A673 (cell line): Measurements from ENCODE around the gene GPC6. TPM values are rescaled to one million over a fixed set of nuclear protein-coding genes. Genes with fewer than 3 reads are reported as not detected.
"Not testable (repeated sequence)": the region's sequence is repeated elsewhere in the genome, so short reads cannot be mapped to it uniquely, and the experiment has no call there.

Experiments
- BruUV-seq: library from RNA; stranded (reverse); fragments of 400-500 nt; replicated peaks from 2 replicates; lab custom pipeline; 2021; lab: Mats Ljungman, UMichigan
- CTCF ChIA-PET: fragments of 300-600 bp; sonication (Branson Sonifier 250); formaldehyde crosslinking; loops from one replicate; lab custom pipeline; 2022; ENCODE audit warnings: antibody characterized with exemption; lab: Charles Lee
- POLR2A ChIA-PET: fragments of 300-600 bp; sonication (Branson Sonifier 250); formaldehyde crosslinking; loops from one replicate; lab custom pipeline; 2022; ENCODE audit warnings: antibody characterized with exemption; ENCODE audit not compliant: low non-redundant PET; lab: Charles Lee
- DNase-seq: peaks from one replicate; pipeline ENCODE4 v3.0.0-alpha.2; 2015; ENCODE audit warnings: low spot score
- H3K27ac ChIP-seq: fragments of 200-600 bp; sonication (generic); 2 replicates; pipeline ENCODE4 v1.5.1; 2016; ENCODE audit warnings: mixed run types, low read depth, mild to moderate bottlenecking, mixed read lengths, antibody characterized with exemption, low read length; ENCODE audit not compliant: poor library complexity, severe bottlenecking
- H3K27me3 ChIP-seq: fragments of 200-600 bp; sonication (generic); replicated peaks from 2 replicates; pipeline ENCODE4 v1.6.1; 2017; ENCODE audit warnings: mixed run types, low read depth, mild to moderate bottlenecking, mixed read lengths, antibody characterized with exemption, low read length; ENCODE audit not compliant: insufficient read depth, poor library complexity
- H3K36me3 ChIP-seq: fragments of 200-600 bp; sonication (generic); 2 replicates; pipeline ENCODE4 v1.6.1; 2016; ENCODE audit warnings: mixed run types, mild to moderate bottlenecking, mixed read lengths, antibody characterized with exemption, low read length; ENCODE audit not compliant: insufficient read depth, poor library complexity, severe bottlenecking
- H3K4me1 ChIP-seq: fragments of 200-600 bp; sonication (generic); 2 replicates; pipeline ENCODE4 v1.6.1; 2017; ENCODE audit warnings: mixed run types, mild to moderate bottlenecking, mixed read lengths, antibody characterized with exemption, low read length; ENCODE audit not compliant: insufficient read depth, poor library complexity, severe bottlenecking
- H3K4me3 ChIP-seq: fragments of 200-600 bp; sonication (generic); 2 replicates; pipeline ENCODE4 v1.5.1; 2016; ENCODE audit warnings: low read depth, mixed run types, mild to moderate bottlenecking, mixed read lengths, low read length; ENCODE audit not compliant: poor library complexity, severe bottlenecking
- H3K9me3 ChIP-seq: fragments of 200-600 bp; sonication (generic); 2 replicates; pipeline ENCODE4 v1.6.1; 2016; ENCODE audit warnings: mixed run types, low read depth, mild to moderate bottlenecking, mixed read lengths, antibody characterized with exemption, low read length; ENCODE audit not compliant: poor library complexity, severe bottlenecking
- EZH2 ChIP-seq: fragments of 200-600 bp; sonication (generic); IDR thresholded peaks from 2 replicates; pipeline ENCODE4 v1.6.1; 2017; ENCODE audit warnings: borderline replicate concordance, low read depth, mild to moderate bottlenecking, mixed read lengths, antibody characterized with exemption, low read length; ENCODE audit not compliant: poor library complexity, severe bottlenecking
- intact Hi-C: fragments of 100-400 bp; cut with micrococcal nuclease; formaldehyde crosslinking; loops from one replicate; pipeline ENCODE4 v1.10.0; 2022; ENCODE audit not compliant: unreplicated experiment
- total RNA-seq: library from RNA; stranded (reverse); gene quantifications from 2 replicates; pipeline ENCODE4 v1.2.3, GENCODE V29; 2021
- TF ChIP-seq, protein P1 (sequence below): fragments of 300-800, 200-600 bp; sonication (generic); conservative IDR thresholded peaks from 2 replicates; pipeline ENCODE4 v1.5.1; 2017; ENCODE audit warnings: low read depth, mild to moderate bottlenecking, antibody characterized with exemption, low read length, moderate library complexity, mixed read lengths

GPC6 gene
- total RNA-seq, 1 experiment from 2014 or later: 23.3 TPM

DNA sequence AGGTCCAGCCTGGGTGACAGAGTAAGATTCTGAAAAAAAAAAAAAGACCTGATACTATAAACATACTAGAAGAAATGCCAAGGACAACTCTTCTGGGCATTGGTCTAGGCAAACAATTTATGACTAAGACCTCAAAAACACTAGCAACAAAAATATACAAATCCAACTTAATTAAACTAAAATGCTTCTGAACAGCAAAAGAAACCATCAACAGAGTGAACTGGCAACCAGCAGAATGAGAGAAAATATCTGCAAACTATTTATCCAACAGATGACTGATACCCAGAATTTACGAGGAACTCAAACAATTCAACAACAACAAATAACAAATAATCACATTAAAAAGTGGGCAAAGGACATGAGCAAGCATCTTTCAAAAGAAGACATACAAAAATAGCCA is 26.8 kb upstream of the GPC6 start:
- no peak overlapping the region for H3K4me3 ChIP-seq
- intact Hi-C loops: no loop called here

DNA sequence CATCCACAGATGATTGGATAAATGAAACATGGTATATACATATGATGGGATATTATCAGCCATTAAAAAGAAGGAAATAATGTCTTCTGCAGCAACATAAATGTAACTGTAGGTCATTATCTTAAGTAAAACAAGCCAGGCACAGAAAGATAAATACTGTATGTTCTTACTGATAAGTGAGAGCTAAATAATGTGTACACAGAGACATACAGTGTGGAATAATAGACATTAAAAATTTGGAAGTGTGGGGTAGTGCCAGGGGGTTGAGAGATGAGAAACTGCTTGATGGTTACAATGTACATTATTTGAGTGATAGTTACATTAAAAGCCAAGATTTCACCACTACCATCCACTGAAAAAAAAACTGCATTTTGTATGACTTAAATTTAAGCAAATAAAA is 26.0 kb upstream of the GPC6 start:
- H3K36me3 ChIP-seq: no peaks in the 10 kb centered on the region
- H3K27ac ChIP-seq: no peak overlapping the region
- BruUV-seq: no TSS peak
- no peak overlapping the region for H3K4me3 ChIP-seq
- intact Hi-C loops: no loop called here
- no peak for TF ChIP-seq EZH2
- TF ChIP-seq, protein P1, sequence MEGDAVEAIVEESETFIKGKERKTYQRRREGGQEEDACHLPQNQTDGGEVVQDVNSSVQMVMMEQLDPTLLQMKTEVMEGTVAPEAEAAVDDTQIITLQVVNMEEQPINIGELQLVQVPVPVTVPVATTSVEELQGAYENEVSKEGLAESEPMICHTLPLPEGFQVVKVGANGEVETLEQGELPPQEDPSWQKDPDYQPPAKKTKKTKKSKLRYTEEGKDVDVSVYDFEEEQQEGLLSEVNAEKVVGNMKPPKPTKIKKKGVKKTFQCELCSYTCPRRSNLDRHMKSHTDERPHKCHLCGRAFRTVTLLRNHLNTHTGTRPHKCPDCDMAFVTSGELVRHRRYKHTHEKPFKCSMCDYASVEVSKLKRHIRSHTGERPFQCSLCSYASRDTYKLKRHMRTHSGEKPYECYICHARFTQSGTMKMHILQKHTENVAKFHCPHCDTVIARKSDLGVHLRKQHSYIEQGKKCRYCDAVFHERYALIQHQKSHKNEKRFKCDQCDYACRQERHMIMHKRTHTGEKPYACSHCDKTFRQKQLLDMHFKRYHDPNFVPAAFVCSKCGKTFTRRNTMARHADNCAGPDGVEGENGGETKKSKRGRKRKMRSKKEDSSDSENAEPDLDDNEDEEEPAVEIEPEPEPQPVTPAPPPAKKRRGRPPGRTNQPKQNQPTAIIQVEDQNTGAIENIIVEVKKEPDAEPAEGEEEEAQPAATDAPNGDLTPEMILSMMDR: no peak
- no peak for DNase-seq
- no peaks in the 10 kb centered on the region for H3K4me1 ChIP-seq
- ChIA-PET CTCF (no interaction called here), POLR2A (no interaction called here)
- no peaks in the 10 kb centered on the region for H3K27me3 ChIP-seq
- H3K9me3 ChIP-seq: no peaks in the 10 kb centered on the region

More for the DNA sequence above, 26.8 kb upstream of the GPC6 start:
- Histone ChIP-seq H3K4me1 (no peaks in the 10 kb centered on the region), H3K27me3 (no peaks in the 10 kb centered on the region), H3K27ac (no peak overlapping the region), H3K36me3 (no peaks in the 10 kb centered on the region), H3K9me3 (no peaks in the 10 kb centered on the region)
- ChIA-PET POLR2A (no interaction called here), CTCF (no interaction called here)
- TF ChIP-seq, protein P1: no peak
- TF ChIP-seq EZH2: no peak
- DNase-seq: no peak
- BruUV-seq: no TSS peak

DNA sequence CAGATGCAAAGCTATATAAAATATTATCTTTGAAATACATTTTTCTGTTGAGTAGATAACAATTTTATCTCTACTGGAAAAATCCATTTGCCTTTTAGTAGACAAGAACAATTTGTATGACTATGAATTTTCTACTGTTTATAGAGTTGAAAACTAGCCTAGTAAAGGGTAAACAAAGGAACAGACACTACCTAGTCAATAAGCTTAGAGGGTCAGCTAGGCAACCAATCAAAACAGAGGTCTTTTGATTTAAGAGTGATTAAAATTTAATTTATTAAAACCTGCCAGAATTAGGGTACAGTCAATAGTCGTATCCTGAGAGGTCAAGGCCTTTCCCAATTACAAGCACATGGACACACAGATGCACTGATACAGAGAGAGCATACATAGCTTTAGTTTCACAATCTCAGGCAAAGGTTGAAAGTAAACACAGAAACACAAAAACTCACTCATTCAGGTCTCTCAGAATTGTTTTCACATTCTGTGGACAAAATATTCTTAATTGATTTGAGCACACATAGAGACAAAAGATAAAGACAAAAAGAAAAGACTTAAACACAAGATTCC is 24.5 kb upstream of the GPC6 start:
- intact Hi-C loops: no loop called here
- H3K4me3 ChIP-seq: no peak overlapping the region
- H3K4me1 ChIP-seq: no peaks in the 10 kb centered on the region
- no peak overlapping the region for H3K27ac ChIP-seq
- ChIA-PET CTCF (no interaction called here), POLR2A (no interaction called here)
- no peaks in the 10 kb centered on the region for H3K36me3 ChIP-seq
- TF ChIP-seq EZH2: no peak
- TF ChIP-seq, protein P1: no peak
- no peaks in the 10 kb centered on the region for H3K9me3 ChIP-seq
- DNase-seq: no peak
- no peaks in the 10 kb centered on the region for H3K27me3 ChIP-seq
- BruUV-seq: no TSS peak

DNA sequence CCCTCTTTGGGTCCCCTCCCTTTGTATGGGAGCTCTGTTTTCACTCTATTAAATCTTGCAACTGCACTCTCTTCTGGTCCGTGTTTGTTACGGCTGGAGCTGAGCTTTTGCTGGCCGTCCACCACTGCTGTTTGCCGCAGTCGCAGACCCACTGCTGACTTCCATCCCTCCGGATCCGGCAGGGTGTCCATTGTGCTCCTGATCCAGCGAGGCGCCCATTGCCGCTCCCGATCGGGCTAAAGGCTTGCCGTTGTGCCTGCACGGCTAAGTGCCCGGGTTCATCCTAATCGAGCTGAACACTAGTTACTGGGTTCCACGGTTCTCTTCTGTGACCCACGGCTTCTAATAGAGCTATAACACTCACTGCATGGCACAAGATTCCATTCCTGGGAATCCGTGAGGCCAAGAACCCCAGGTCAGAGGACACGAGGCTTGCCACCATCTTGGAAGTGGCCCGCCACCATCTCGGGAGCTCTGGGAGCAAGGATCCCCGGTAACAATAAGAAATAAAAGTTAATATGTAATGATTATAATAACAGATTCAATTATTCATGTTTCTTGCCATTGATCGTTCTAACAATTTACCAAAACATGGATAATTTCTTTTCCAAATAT is 19.7 kb upstream of the GPC6 start:
- H3K27me3 ChIP-seq, intact Hi-C loops, H3K4me1 ChIP-seq, BruUV-seq, H3K36me3 ChIP-seq, CTCF ChIA-PET, H3K27ac ChIP-seq, DNase-seq, POLR2A ChIA-PET, H3K4me3 ChIP-seq, H3K9me3 ChIP-seq: not testable (repeated sequence)
